ENCODE data around the gene PPM1H.

PPM1H gene

DNA sequence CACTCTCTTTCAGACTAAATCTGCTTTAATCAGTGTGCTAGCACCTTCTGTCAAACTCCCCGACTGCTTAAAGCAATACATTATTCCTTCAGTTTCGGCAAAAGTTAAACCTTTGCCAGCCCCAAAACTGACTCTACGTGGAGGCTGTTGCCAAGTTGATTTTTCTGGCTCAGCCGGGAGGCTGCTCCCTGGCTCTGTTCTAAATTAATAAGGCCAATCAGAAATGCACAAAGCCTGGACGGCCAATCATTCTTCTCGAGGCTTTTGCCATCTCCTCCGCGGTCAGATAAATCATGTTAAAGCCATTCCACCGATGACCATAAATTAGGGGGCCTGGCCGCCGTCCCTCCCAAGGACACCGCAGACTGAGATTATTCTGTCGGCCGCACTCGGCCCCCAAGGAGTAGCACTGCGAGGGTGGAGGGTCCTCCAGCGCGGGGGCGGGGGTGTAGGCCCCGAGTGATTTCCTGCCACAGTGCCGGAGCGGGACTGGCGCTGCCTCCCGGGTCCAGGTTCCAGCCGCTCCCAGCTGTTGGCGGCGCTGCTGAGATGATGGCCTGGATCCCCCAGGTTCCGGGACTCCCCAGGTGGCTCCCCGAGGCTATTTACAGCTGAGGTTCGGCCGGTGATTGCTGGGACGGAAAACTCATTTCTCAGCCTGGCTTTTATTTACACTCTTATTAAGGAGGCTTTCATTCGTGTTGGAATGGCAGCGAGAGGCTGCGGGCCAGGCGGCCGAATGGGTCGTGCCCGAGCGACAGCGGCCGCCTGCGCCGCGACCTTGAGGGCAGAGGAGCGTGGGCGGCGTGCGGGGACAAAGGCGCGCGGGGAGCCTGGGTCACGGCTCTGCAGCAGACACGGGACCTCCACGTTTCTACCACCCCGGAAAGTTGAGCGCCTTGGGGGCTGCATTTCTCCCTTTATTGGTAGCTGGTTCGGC lies 303.2 kb downstream of the PPM1H start:
- DNase-seq, result no peak

DNA sequence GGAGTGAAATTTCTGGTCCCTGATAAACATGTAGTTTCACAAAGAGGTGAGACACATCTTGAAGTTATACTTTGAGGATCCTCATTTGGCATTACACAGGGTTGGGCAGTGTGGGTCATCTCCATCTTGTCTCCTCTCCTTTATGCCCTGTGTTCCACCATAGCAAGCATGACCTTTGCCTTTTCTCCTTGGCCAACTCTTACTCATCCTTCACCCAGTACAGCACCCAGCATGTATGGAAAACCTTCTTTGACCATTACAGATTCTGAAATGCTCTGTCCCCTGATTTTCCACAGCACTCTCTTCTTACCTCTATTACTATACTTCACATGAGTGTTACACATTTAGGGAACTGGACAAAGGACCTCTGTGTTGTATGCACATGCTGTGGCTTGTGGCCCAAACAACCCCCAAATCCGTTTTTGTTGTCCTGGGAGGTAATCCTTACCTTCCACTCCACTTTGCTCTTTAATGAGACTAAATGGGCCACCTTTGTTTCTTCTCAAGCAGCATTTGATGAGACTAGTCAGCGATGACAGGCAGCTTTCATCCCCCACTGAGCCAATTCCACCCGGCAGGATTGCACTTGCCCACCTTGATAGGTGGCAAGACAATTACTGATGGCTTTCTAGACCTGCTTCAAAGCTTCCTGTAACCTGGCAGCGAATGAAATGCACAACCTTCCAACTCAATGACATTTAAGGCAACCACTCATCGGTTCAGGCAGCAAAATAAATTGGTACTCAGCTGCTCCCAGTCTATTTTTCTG lies 304.8 kb downstream of the PPM1H start:
- DNase-seq, result no peak

DNA sequence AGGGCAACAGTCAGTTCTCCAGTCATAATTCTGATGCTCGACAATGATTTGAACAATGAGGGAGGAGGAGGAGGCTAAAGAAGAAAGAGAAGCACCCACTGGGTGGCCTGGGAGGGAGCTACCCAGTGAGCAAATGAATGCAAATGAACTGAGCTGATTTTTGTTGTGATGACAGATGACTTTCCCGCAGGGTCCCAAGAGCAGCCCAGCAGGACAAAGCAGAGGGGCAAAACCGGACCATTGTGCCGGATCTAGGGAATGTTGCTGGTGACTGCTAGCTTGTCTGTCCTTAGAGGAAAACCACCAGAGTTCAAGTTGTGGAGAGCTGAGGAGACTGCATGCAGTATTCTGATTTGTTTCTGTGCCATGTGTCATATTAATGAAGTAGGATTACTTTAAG lies 305.5 kb downstream of the PPM1H start:
- peak in 1 of 2 experiments; percentile 10 for DNase-seq

DNA sequence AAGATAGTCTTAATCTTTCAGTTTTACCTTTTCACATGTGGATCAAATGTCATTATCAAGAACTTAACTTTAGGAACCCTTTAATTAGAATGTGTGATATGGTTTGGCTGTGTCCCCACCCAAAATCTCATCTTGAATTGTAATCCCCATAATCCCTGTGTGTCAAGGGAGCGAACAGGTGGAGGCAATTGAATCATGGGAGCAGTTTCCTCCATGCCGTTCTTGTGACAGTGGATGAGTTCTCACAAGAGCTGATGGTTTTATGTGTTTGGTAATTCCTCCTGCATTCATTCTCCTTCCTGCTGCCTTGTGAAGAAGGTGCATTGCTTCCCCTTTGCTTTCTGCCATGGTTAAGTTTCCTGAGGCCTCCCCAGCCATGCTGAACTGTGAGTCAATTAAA lies 307.8 kb downstream of the PPM1H start:
- DNase-seq, result no peak

DNA sequence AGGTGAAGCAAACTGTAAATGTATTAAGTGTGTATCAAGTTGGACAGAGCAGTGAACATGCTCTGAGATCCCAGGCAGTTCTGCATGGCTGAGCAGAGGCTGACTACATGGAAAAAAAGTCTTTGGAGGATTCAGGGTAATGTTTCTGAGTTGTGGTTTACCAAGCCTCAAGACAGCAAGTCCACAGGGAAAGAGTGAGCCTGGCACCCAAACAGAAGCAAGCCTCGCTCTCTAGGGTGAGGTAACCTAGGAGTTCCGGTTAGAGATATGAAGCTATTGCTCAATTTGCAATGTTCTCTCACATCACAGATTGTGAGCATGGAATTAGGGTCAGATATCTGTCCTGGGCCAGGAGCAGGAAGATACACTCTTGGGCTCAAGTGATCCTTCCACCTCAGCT lies 309.7 kb downstream of the PPM1H start:
- DNase-seq, result peak in 1 of 2 experiments; percentile 7

DNA sequence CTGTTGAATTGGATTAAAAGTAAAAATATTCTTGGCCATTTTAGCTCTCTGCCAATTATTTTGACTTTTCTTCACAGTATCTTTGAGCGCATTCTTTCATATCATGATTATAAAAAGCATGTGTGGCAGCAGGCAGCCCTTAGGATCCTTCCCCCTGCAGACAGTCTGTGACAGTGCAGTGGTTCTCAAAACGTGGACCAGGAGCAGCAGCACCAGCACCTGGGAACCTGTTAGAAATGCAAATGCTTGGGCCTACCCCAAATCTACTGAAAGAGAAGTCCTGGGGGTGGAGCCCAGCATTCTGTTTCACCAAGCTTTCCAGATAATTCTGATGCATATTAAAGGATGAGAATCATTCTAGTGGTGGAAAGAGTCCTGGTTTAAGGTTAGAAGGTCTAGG lies 312.8 kb downstream of the PPM1H start:
- no peak for DNase-seq

DNA sequence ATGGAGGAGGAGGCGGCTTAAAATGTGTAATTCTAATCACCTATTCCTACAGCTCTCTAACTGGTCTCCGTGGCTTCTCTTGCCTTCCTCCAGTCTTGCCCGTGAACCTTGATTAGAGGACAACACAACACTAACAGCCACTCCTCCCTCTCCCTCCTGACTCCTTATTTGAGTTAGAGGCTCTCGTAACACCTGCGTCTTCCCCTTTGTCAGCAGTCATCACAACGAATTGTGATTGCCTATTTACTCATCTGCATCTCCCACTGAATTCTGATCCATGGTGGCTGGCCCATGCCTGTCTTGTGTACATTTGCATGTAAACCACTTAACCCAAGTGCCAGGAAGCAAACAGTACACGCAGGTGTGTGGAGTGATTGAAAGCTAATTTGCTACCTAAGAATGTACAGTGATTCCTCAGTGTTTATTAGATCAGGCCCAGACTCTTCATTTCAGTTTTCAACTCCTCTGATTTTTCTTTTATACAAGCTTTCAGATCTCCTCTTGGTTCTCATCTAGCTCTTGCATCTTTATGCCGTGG lies 313.8 kb downstream of the PPM1H start:
- DNase-seq, result peak; percentile 78 to 79

DNA sequence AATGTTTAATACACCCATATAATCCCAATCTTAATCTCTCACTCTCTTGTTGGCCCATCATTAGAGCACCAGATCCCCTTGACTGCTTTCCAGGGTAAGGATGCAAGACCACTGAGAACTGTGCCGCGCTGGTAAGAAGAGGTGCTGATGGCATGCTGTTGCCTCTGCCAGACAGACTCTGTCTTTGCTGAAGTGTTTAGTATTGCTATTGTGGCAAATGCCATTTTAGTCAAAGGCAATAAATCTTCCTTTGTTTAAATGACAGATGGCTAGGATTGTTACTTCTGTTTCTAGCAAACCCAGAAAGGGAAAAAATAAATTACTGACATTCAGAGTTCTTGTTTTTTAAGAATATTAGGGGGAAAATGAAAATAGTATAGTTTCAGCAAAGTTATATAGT lies 316.0 kb downstream of the PPM1H start:
- DNase-seq, result no peak

DNA sequence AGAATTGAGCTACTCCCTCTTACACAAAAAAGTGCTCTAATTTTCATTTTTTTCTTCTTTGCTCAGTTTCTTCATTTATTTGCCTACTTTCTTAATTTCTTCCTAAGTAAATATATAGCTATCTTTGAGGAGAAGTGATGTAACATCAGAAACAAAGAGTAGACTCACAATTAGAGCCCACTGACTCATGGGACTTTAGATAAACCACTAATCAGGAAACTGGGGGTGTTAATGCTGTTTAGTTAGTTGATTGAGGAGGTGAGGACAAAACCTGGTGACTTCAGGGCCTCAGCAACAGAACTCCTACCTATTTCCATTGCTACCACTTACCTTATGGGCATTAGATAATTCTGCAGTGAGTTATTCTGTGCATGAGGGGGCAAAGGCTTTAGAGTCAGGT lies 316.6 kb downstream of the PPM1H start:
- DNase-seq, result no peak

DNA sequence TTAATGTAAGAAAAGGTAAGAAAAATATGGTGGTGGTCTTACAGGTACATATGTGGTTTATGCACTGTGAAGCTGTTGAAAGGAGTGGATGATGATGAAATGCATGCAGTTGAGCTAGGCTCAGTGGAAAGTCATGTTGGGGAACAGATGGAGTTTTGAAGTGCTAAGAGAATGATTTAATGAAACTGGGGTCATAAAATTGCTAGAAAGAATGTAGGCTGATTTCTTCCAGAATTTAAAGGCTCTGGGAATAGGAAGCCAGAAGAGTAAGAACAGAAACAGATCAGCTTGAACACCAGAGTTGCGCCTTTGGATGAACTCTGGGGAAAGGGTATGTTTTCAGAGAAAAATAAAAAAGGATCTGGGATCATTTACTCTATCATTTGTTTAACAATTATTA lies 321.9 kb downstream of the PPM1H start:
- DNase-seq, result no peak

DNA sequence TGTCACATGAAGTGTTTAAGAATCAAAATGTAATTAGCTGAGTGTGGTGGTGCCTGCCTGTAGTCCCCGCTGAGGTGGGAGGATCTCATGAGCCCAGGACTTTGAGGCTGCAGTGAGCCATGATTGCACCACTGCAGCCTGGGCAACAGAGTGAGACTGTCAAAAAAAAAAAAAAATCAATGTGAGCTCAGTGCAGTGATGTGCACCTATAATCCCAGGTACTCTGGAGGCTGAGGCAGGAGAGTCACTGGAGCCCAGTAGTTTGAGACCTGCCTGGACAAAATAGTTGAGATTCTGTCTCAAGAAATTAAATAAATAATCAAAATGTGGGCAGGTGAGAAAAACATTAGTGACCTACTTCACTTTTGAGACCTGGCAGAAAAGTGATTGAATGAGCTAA lies 328.3 kb downstream of the PPM1H start:
- no peak for DNase-seq

DNA sequence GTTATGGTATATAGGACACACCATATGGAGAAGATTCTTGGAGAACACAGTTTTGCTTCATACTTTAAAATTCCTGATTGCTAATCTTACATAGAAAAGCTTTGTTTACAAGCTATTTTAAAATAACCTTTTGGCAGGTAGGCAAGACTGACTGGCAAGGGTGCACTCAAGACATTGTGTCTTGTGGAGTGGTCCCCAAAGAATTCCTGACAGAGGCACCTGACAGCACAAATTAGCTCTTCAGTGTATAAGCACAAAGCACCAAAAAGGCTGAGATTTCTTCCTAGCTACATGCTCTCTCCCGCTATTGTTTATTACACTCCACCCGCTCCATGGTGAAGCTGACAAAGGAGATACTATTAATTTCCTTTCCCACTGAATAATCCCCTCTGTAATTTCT lies 329.0 kb downstream of the PPM1H start:
- no peak for DNase-seq

DNA sequence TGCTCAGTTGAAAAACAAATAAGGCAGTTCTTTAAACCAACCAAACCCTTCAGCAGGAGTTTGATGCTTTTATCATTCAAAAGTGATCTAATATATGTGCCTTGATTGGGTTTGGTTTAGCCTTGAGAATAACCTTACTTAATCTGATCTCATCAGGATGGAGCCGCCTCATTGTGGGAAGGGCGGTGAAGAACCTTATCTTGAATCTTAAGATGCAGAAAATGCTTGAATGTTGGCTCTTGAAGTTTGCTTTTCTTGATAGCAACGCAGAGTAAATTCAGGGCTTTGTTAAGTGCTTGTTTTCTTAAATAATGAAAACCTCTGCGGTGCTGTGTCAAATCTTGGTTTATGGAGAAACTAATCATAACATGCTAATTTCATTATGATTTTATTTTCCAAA lies 330.1 kb downstream of the PPM1H start:
- DNase-seq, result no peak

DNA sequence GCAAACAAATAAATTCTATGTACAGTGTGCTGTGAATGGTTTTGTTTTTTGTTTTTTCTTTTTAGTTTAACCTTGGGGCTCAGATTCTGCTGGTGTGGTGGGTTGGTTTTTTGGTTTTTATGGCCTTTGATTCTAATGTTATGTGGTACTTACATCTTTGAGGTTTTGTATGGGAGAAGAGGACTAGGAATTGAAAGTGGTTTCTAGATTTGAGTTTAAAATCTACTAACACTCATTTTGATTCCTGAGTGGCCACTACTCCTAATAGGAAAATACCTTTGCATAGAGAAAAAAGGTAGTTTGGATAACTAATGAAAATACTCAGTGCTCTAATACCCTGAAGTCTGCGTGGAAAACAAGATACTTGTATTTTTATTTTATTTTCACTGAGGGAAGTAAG lies 330.6 kb downstream of the PPM1H start:
- DNase-seq, result no peak

DNA sequence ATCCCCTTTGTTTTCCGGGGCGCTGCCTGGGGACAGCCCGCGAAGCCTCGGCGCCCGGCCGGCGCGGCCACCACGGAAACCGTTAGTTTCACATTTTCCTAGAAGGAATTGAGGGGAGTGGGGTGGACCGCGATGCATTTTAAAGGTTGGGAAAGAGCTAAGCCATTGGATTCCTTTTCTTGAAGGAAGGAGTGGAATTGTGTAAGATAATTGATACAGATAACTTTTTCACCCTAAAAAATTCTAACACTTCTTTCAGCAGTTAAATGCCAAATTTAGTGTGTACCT lies 331.2 kb downstream of the PPM1H start:
- DNase-seq, result no peak

DNA sequence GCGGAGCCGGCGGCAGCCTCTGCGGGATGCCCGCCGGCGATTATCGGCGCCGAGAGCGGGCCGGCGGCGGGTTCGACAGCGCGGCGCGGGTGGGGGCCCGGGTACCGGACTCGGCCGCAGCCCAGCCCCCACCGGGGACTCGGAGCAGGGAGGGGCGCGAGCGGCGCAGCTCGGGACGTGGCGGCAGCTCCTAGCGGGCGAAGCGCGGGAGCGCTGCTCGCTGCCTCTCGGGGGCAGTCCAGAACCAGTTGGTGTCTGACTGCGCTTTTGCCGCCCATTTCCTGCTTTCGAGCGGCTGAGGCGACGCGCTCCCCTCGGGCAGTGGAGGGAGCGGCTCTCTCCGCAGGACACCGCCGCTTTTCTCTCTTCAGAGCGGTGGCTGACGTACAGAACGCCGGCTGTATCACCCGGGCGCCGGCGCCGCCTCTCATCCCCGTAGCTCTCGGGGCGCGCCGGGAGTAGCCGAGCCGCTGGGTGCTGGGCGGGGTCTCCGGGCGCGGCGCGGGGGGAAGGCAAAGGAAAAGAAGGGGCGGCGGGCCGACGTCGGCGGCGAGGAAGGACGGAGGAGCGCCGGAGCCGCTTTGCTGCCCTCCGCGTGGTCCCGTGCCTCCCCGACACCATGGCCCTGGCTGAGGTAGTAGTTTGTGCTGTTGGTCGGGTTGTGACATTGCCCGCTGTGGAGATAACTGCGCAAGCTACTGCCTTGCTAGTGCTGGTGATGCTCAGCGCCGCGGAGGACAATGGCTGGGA lies 331.7 kb downstream of the PPM1H start:
- peak; percentile 71 to 94 for DNase-seq

DNA sequence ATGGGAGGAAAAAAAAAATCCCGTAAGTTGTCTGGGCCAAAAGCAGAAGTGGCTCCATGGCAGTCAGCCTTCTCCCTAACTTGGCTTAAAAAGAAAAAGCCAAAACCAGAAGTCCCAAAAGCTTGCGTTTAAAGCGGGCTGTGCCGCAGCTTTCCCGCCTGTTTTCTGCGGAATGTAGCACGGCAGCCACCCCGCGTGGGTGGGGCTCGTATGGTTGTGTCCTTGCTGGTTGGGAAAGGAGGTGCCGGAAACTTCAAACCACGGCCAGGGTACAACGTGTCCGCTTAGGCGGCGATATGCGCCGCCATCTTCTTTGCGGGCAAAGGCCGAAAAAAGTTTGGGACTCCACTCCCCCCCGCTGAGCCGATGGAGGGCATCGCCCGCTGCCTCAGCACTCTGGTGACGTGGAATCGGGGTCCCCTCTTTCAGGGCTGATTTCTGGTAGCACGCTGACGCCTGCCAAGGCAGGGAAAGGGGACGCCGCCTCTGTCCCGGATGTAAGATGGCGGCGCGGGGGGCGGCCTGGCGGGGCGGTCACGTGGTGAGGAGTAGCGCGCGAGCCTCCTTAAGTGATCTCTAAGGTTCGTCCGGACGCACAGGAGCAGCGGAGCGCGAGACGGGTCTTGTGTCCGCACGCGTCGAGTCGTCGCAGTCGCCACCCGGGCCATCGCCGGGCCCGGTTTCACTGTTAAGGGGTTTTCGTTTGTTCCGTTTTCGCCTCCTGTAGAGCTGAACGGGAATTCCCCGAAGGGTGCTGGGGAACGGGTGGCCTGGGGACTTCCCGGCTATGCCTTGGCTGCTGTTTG lies 332.5 kb downstream of the PPM1H start:
- peak; percentile 87 to 94 for DNase-seq

DNA sequence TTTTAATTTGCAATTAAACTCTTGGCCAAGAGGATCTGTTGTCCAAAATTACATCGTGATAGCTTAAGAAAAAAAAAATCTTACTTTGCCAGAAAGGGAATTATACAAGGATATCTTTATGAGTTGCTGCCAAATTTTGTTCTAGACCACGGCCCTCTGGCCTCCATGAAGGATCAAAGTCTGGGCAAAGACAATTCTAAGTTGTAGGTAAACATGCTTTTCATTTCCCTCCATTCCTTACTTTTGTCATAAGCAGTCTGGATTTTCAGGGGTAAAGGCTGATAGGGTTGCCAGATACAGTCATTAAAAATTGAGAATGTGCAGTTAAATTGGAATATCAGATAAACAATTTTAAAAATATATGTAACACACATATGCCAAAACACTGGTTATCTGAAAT lies 333.2 kb downstream of the PPM1H start:
- DNase-seq, result no peak

DNA sequence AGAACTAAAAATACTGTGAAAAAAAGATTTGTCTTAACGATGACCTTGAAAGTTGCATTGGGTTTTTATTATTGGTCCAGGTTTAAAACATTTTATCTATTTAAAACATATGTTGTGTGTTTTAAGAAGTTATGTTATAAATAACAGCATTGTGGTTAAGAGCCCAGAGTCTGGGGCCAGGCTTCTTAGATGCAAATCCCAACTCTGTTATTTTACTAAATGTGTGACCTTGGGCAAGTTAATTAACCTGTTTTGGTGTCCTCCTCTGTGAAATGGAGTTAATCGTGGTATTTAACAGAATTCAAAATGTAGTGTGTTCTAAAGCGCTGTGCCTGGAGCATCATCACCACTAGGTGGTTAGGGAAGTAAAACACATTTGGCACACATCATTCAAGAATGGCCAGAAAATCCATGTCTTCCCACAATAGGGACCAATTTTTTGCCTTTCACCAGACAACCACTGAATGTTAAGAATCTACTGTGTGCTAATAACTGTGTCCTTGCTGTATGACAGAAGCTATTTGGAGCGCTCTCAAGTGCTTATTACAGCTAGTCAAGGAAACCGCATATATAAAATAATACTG lies 335.0 kb downstream of the PPM1H start:
- DNase-seq, result peak in 1 of 2 experiments; percentile 10

DNA sequence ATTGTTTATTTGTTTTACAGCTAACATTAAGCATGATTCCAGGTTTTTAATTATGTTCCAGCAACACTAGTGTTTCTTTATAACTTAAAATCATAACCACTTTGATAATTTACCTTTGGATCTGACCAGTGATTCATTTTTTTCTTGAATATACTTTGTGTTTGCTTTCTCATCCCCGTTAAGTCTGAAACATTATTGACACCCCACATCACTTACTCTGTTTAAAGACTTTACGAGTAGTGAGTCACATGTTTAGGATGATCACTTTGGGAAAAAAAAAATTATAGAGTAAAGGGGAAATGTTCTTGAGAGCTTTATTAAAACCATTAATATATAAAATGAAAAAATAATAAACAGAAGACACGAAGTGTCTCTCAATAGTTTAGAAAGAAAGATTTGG lies 336.1 kb downstream of the PPM1H start:
- no peak for DNase-seq

DNA sequence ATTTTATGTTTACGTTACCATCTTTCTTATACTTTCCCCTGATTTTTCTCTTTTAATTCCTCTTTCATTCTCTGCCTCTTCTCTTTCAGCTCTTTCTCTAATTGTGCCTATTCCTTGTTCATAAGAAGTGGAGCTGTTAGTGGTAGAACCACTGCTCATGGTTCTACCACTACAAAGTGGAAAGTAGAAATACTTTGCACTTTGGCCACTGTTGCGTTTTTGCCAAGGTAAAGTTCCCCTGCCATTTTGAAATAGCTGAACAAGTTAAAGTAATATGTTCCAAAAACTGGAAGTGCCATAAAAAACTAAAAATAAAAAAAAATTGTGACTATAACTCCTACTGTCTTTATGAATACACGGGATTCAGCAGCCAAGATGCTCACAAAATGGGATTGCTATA lies 337.7 kb downstream of the PPM1H start:
- no peak for DNase-seq
